ENCODE measurements around the gene ARAP2.

Gene ARAP2

GRCh38 chr4:36220776-36221175, 23.5 kb downstream of the ARAP2 start:
- DNase-seq (ENCODE audit: low read depth), result no peak
- no peak overlapping the region for H3K4me3 ChIP-seq (ENCODE audit: control insufficient read depth, low read depth, low read length)
- TF ChIP-seq CTCF (IDR thresholded peaks at IDR 0.05; ENCODE audit: control insufficient read depth, insufficient read depth, low read depth, low read length, missing control alignments), result no peak

GRCh38 chr4:36218121-36218520, 26.2 kb downstream of the ARAP2 start:
- no peak overlapping the region for H3K4me3 ChIP-seq (ENCODE audit: control insufficient read depth, low read depth, low read length)
- no peak for DNase-seq (ENCODE audit: low read depth)
- TF ChIP-seq CTCF (IDR thresholded peaks at IDR 0.05; ENCODE audit: control insufficient read depth, insufficient read depth, low read depth, low read length, missing control alignments), result no peak

- no peak for DNase-seq (ENCODE audit: low read depth)
- H3K4me3 ChIP-seq (ENCODE audit: control insufficient read depth, low read depth, low read length), result no peak overlapping the region
- TF ChIP-seq CTCF (IDR thresholded peaks at IDR 0.05; ENCODE audit: control insufficient read depth, insufficient read depth, low read depth, low read length, missing control alignments), result no peak
Measured at GRCh38 chr4:36215627-36216026, 28.7 kb downstream of the ARAP2 start.

GRCh38 chr4:36214735-36215485, 29.4 kb downstream of the ARAP2 start:
- H3K4me3 ChIP-seq (ENCODE audit: control insufficient read depth, low read depth, low read length), result no peak overlapping the region
- DNase-seq (ENCODE audit: low read depth), result no peak
- TF ChIP-seq CTCF (IDR thresholded peaks at IDR 0.05; ENCODE audit: control insufficient read depth, insufficient read depth, low read depth, low read length, missing control alignments), result no peak

- H3K4me3 ChIP-seq (ENCODE audit: control insufficient read depth, low read depth, low read length), result no peak overlapping the region
- no peak for TF ChIP-seq CTCF (IDR thresholded peaks at IDR 0.05; ENCODE audit: control insufficient read depth, insufficient read depth, low read depth, low read length, missing control alignments)
- DNase-seq (ENCODE audit: low read depth), result no peak
Measured at GRCh38 chr4:36213977-36214376, 30.3 kb downstream of the ARAP2 start.

- DNase-seq (ENCODE audit: low read depth), result no peak
- no peak for TF ChIP-seq CTCF (IDR thresholded peaks at IDR 0.05; ENCODE audit: control insufficient read depth, insufficient read depth, low read depth, low read length, missing control alignments)
- no peak overlapping the region for H3K4me3 ChIP-seq (ENCODE audit: control insufficient read depth, low read depth, low read length)
Measured at GRCh38 chr4:36211084-36211483, 33.2 kb downstream of the ARAP2 start.
